Measurements from ENCODE around the gene ZNF266.
A peak's percentile ranks its signal among the peaks of the same experiment; 100 is the strongest.

ZNF266 gene

GRCh38 chr19:9407827-9408226 is 27.5 kb downstream of the ZNF266 start:
- Histone ChIP-seq H3K4me3 (peak overlapping the region; percentile 72), H3K27ac (no peak overlapping the region)
- DNase-seq (ENCODE audit: low spot score): no peak
- TF ChIP-seq CTCF (IDR thresholded peaks at IDR 0.05): no peak

GRCh38 chr19:9406798-9407352 is 28.5 kb downstream of the ZNF266 start:
- TF ChIP-seq CTCF (IDR thresholded peaks at IDR 0.05): no peak
- peak overlapping the region in 1 of 2 donors; percentile 54 for H3K27ac ChIP-seq
- DNase-seq (ENCODE audit: low spot score): peak; percentile 75

GRCh38 chr19:9381361-9381785 is 54.0 kb downstream of the ZNF266 start:
- Histone ChIP-seq H3K27ac (no peak overlapping the region), H3K4me3 (peak overlapping the region; percentile 32)

More at GRCh38 chr19:9406798-9407352, 28.5 kb downstream of the ZNF266 start:
- peak overlapping the region; percentile 72 for H3K4me3 ChIP-seq

GRCh38 chr19:9370738-9371619 is 64.4 kb downstream of the ZNF266 start:
- no peak for DNase-seq (ENCODE audit: low spot score)
- H3K4me3 ChIP-seq: no peak overlapping the region
- no peak overlapping the region for H3K27ac ChIP-seq
- no peak for TF ChIP-seq CTCF (IDR thresholded peaks at IDR 0.05)

More at GRCh38 chr19:9381361-9381785, 54.0 kb downstream of the ZNF266 start:
- DNase-seq (ENCODE audit: low spot score): no peak
- TF ChIP-seq CTCF (IDR thresholded peaks at IDR 0.05): no peak

- Histone ChIP-seq H3K4me3 (peak within 1 kb of the TSS; percentile 33), H3K27ac (no peak within 1 kb of the TSS)
- no peak for DNase-seq (ENCODE audit: low spot score)
- no peak for TF ChIP-seq CTCF (IDR thresholded peaks at IDR 0.05)
Observed at GRCh38 chr19:9362905-9363304, 72.5 kb downstream of the ZNF266 start, which contains the start of gene ZNF177. TSS of gene ZNF177 (plus strand) at chr19:9363013. CDS start at chr19:9378312, 15,299 bp downstream.

Data from coronary artery (tissue), 2 donors.